ENCODE results near the gene ARMS2.

The ARMS2 gene

GRCh38 chr10:122469848-122470247 is 15.4 kb downstream of the ARMS2 start:
- no peak for DNase-seq

- no peak for DNase-seq
Observed at GRCh38 chr10:122471531-122472177, 17.2 kb downstream of the ARMS2 start.

- no peak for DNase-seq
Observed at GRCh38 chr10:122473116-122473515, 18.7 kb downstream of the ARMS2 start.

- DNase-seq: peak in 12 of 51 donors; percentile 30 to 61 (median 45)
Observed at GRCh38 chr10:122474131-122474818, 19.8 kb downstream of the ARMS2 start.

- DNase-seq: peak in 37 of 51 donors; percentile 31 to 88 (median 68)
Observed at GRCh38 chr10:122475100-122475499, 20.6 kb downstream of the ARMS2 start.

GRCh38 chr10:122475591-122476332 is 21.3 kb downstream of the ARMS2 start:
- peak in 2 of 51 donors; percentile 63 to 71 for DNase-seq

- no peak for DNase-seq
Observed at GRCh38 chr10:122476333-122476695, 21.9 kb downstream of the ARMS2 start.

- DNase-seq: peak in 1 of 51 donors; percentile 44
Observed at GRCh38 chr10:122477436-122477835, 23.0 kb downstream of the ARMS2 start.

GRCh38 chr10:122478971-122479370 is 24.5 kb downstream of the ARMS2 start:
- DNase-seq: peak in 23 of 51 donors; percentile 28 to 87 (median 51)

- no peak for DNase-seq
Observed at GRCh38 chr10:122480146-122480833, 25.8 kb downstream of the ARMS2 start.

- no peak for DNase-seq
Observed at GRCh38 chr10:122481296-122482056, 27.0 kb downstream of the ARMS2 start.

- DNase-seq: no peak
Observed at GRCh38 chr10:122484276-122485060, 30.0 kb downstream of the ARMS2 start.

- peak in 16 of 51 donors; percentile 28 to 71 (median 48) for DNase-seq
Observed at GRCh38 chr10:122485670-122486069, 31.2 kb downstream of the ARMS2 start.

GRCh38 chr10:122486406-122487080 is 32.1 kb downstream of the ARMS2 start:
- DNase-seq: no peak

- peak in 10 of 51 donors; percentile 16 to 54 (median 38) for DNase-seq
Observed at GRCh38 chr10:122487174-122487765, 32.8 kb downstream of the ARMS2 start.

GRCh38 chr10:122490268-122490667 is 35.8 kb downstream of the ARMS2 start:
- DNase-seq: no peak

- DNase-seq: peak in 15 of 51 donors; percentile 20 to 54 (median 36)
Observed at GRCh38 chr10:122490786-122491680, 36.6 kb downstream of the ARMS2 start.

- no peak for DNase-seq
Observed at GRCh38 chr10:122492006-122492405, 37.6 kb downstream of the ARMS2 start.

Measured in hypothalamus (tissue), 51 donors.